HK-2 (cell line): Measurements from ENCODE around the gene IFT81.
"Not testable (repeated sequence)": the region's sequence is repeated elsewhere in the genome, so short reads cannot be mapped to it uniquely, and the experiment has no call there.

Experiments
- DNase-seq: peaks from one replicate; pipeline ENCODE4 v3.0.0-alpha.2; 2018; ENCODE audit not compliant: unreplicated experiment

The IFT81 gene

GRCh38 chr12:110124269-110124995, at the start of gene IFT81:
Gene IFT81, plus strand, starts transcription at chr12:110124357. Its CDS starts 3,024 bp downstream, at chr12:110127381.
- DNase-seq = peak; percentile 97

- DNase-seq = no peak
Observed at GRCh38 chr12:110075880-110076279, 48.3 kb upstream of the IFT81 start.

- DNase-seq = no peak
Observed at GRCh38 chr12:110077800-110078199, 46.4 kb upstream of the IFT81 start.

GRCh38 chr12:110079477-110080400, 44.4 kb upstream of the IFT81 start:
- no peak for DNase-seq

GRCh38 chr12:110080410-110080809, 43.7 kb upstream of the IFT81 start:
- no peak for DNase-seq

- no peak for DNase-seq
Observed at GRCh38 chr12:110084314-110085015, 39.7 kb upstream of the IFT81 start.

GRCh38 chr12:110088216-110088615, 35.9 kb upstream of the IFT81 start:
- not testable (repeated sequence) for DNase-seq

- DNase-seq = no peak
Observed at GRCh38 chr12:110088936-110089335, 35.2 kb upstream of the IFT81 start.

- DNase-seq = no peak
Observed at GRCh38 chr12:110090266-110091135, 33.7 kb upstream of the IFT81 start.

- no peak for DNase-seq
Observed at GRCh38 chr12:110091136-110091711, 32.9 kb upstream of the IFT81 start.

GRCh38 chr12:110093631-110094311, 30.4 kb upstream of the IFT81 start:
- DNase-seq = no peak

- DNase-seq = peak; percentile 51
Observed at GRCh38 chr12:110100315-110100970, 23.7 kb upstream of the IFT81 start.

GRCh38 chr12:110102255-110102654, 21.9 kb upstream of the IFT81 start:
- peak; percentile 67 for DNase-seq

- no peak for DNase-seq
Observed at GRCh38 chr12:110104188-110105094, 19.7 kb upstream of the IFT81 start.

GRCh38 chr12:110105159-110105558, 19.0 kb upstream of the IFT81 start:
- DNase-seq = no peak

- DNase-seq = no peak
Observed at GRCh38 chr12:110105986-110106385, 18.2 kb upstream of the IFT81 start.

- DNase-seq = peak; percentile 68
Observed at GRCh38 chr12:110107369-110108281, 16.5 kb upstream of the IFT81 start.
